ENCODE data around the gene CYB5R3. TPM values are rescaled to one million over a fixed set of nuclear protein-coding genes. Genes with fewer than 3 reads are reported as not detected.

The CYB5R3 gene
- total RNA-seq, 1 donor from 2014 or later = 77.3 TPM

DNA sequence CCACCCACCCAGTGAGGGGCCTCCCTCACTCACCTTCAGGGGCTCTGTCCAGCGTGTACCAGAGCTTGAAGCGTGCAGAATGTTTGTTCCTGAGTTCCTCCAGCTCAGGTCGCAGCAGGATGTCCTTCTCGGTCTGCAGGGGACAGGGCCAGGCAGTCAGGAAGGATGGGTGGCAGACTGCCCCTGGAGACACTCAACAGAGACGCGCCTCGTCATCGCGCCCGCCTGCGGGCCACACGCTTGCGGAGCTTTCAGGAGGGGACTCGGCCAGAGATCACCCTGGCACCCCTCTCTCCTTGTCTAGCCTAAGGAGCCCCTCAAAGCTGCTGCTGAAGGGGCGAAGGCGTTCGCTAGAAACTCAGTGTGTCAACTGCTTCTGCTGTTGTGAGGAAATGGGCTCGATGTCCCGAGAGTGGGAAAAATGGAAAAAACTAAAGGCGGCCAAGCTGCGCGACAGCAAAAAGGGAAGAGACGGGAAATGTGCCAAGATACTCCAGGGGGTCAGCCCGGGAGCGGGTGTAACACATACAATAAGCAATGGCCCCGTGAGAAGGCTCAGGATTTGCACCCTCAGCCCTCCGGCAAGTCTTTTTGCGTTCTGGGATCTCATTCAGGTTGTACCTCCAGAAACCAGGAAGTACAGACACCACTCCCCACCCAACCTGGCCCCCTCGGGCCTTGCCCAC lies 25.3 kb downstream of the CYB5R3 start:
- DNase-seq (ENCODE audit: low spot score, unreplicated experiment) = no peak
- no peaks in the 10 kb centered on the region for H3K9me3 Mint-ChIP-seq (ENCODE audit: low read depth)
- H3K27me3 Mint-ChIP-seq = no peaks in the 10 kb centered on the region
- H3K4me1 Mint-ChIP-seq (ENCODE audit: low read depth) = no peaks in the 10 kb centered on the region
- H3K27ac Mint-ChIP-seq = no peak overlapping the region
- TF ChIP-seq, protein P1, sequence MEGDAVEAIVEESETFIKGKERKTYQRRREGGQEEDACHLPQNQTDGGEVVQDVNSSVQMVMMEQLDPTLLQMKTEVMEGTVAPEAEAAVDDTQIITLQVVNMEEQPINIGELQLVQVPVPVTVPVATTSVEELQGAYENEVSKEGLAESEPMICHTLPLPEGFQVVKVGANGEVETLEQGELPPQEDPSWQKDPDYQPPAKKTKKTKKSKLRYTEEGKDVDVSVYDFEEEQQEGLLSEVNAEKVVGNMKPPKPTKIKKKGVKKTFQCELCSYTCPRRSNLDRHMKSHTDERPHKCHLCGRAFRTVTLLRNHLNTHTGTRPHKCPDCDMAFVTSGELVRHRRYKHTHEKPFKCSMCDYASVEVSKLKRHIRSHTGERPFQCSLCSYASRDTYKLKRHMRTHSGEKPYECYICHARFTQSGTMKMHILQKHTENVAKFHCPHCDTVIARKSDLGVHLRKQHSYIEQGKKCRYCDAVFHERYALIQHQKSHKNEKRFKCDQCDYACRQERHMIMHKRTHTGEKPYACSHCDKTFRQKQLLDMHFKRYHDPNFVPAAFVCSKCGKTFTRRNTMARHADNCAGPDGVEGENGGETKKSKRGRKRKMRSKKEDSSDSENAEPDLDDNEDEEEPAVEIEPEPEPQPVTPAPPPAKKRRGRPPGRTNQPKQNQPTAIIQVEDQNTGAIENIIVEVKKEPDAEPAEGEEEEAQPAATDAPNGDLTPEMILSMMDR (IDR thresholded peaks at IDR 0.05; ENCODE audit: unreplicated experiment) = no peak
- no peak overlapping the region for H3K4me3 Mint-ChIP-seq (ENCODE audit: low read depth)
- H3K36me3 Mint-ChIP-seq (ENCODE audit: insufficient read depth) = peaks cover 9% of the 10 kb centered on the region

DNA sequence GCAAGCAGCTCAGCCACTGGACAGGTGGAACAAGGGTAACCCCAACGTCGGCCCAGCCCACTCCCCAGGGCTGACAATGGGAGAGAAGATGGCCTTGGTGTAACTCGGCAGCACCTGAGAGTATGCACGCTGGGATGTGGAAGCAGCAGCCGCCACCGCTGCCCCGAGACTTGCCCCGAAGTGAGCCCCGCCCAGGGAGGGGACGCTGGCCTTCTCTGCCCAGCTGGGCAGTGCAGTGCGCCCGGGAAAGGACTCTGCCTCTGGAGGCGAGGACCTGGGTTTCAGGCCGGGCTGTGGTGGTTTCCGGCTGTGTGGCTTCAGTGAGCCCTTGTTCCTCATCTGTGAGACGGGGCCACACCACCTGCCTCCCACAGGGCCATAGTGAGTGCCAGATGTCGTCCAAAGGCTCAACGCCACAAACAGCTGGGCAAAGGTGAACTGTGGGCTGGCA lies 25.9 kb downstream of the CYB5R3 start:
- Mint-ChIP-seq H3K36me3 (ENCODE audit: insufficient read depth) (peaks cover 6% of the 10 kb centered on the region), H3K4me1 (ENCODE audit: low read depth) (no peaks in the 10 kb centered on the region), H3K4me3 (ENCODE audit: low read depth) (no peak overlapping the region), H3K27ac (no peak overlapping the region), H3K9me3 (ENCODE audit: low read depth) (no peaks in the 10 kb centered on the region), H3K27me3 (no peaks in the 10 kb centered on the region)
- TF ChIP-seq, protein P1 (IDR thresholded peaks at IDR 0.05; ENCODE audit: unreplicated experiment) = no peak
- no peak for DNase-seq (ENCODE audit: low spot score, unreplicated experiment)

DNA sequence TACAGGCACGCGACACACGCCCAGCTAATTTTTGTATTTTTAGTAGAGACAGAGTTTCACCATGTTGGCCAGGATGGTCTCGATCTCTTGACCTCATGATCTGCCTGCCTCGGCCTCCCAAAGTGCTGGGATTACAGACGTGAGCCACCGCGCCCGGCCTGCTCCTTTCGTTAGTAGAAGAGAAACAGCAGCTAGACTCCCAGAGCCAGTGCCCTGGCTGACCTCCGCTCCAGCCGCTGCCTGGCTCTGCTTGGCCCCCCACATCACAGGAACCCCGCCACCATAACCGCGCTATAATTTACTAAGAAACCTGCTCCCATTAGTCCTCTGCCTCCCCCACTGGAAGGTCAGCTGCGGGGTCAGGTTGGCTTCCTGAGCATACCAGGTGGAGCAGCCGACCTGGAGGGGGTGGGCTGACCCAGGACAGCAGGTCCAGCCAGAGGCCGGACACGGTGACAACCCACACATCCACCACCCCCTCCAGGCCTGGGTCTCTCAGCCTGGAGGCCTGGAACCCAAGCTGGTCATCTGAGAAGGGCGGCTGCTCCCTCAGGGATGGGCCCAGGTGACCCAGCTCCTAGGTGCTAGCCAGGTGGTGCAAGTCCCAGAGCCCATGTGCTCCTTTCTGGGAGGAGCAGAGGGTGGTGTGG lies 27.0 kb downstream of the CYB5R3 start:
- no peaks in the 10 kb centered on the region for H3K9me3 Mint-ChIP-seq (ENCODE audit: low read depth)
- DNase-seq (ENCODE audit: low spot score, unreplicated experiment) = no peak
- H3K27me3 Mint-ChIP-seq = no peaks in the 10 kb centered on the region
- TF ChIP-seq, protein P1 (IDR thresholded peaks at IDR 0.05; ENCODE audit: unreplicated experiment) = no peak
- no peaks in the 10 kb centered on the region for H3K4me1 Mint-ChIP-seq (ENCODE audit: low read depth)
- peaks cover 6% of the 10 kb centered on the region for H3K36me3 Mint-ChIP-seq (ENCODE audit: insufficient read depth)
- H3K4me3 Mint-ChIP-seq (ENCODE audit: low read depth) = no peak overlapping the region
- H3K27ac Mint-ChIP-seq = no peak overlapping the region

DNA sequence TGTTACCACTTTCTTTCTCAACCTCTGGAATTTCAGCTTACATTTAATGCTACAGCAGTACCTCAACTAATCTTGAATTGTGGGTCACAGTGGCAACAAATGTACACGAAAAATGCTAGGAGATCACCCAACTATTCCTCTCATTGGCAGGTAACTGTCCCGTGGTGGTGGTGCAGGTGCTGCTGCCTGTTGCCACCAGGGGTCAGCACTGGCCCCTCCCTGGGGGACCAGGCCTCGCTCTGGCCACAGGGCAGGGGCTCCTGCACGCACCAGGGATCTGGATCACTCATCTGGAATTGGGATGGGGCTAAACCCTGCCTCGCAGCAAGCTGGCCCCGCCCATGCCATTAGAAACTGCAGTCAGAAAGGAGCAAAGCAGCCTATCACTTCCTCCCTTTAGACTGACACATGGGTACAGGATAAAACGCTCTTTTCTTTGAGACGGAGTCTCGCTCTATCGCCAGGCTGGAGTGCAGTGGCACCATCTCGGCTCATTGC lies 27.6 kb downstream of the CYB5R3 start:
- Mint-ChIP-seq H3K27ac (no peak overlapping the region), H3K4me1 (ENCODE audit: low read depth) (no peaks in the 10 kb centered on the region), H3K27me3 (no peaks in the 10 kb centered on the region), H3K4me3 (ENCODE audit: low read depth) (no peak overlapping the region), H3K36me3 (ENCODE audit: insufficient read depth) (peaks cover 6% of the 10 kb centered on the region), H3K9me3 (ENCODE audit: low read depth) (no peaks in the 10 kb centered on the region)
- TF ChIP-seq, protein P1 (IDR thresholded peaks at IDR 0.05; ENCODE audit: unreplicated experiment) = peak; percentile 93
- DNase-seq (ENCODE audit: low spot score, unreplicated experiment) = peak; percentile 80

DNA sequence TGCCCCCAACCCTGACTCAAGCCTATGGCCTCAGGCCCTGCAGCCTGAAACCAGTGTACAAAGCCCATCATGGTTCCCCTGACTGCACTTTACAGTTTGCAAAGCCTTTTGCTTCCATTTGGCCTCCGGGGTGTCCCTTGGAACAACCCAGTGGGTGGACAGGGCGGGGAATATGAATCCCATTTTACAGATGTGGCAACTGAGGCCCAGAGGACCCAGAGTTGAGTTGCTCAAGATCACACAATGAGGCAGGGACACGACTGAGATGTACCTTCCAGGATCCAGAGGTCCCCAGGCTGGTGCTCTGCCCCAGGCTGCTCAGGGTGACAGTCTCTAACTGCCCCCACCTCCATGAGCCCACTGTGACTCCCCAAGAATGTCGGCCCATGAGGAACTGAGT lies 29.1 kb downstream of the CYB5R3 start:
- TF ChIP-seq, protein P1 (IDR thresholded peaks at IDR 0.05; ENCODE audit: unreplicated experiment) = no peak
- Mint-ChIP-seq H3K9me3 (ENCODE audit: low read depth) (no peaks in the 10 kb centered on the region), H3K4me1 (ENCODE audit: low read depth) (peaks cover 7% of the 10 kb centered on the region), H3K27me3 (no peaks in the 10 kb centered on the region), H3K4me3 (ENCODE audit: low read depth) (no peak overlapping the region), H3K36me3 (ENCODE audit: insufficient read depth) (peaks cover 5% of the 10 kb centered on the region), H3K27ac (no peak overlapping the region)
- no peak for DNase-seq (ENCODE audit: low spot score, unreplicated experiment)

All from progenitor cell of endocrine pancreas (in vitro differentiated cells).